H1 (cell line): ENCODE results near the gene LRRC74A. TPM values are rescaled to one million over a fixed set of nuclear protein-coding genes. Genes with fewer than 3 reads are reported as not detected.

Experiments used
- EP300 ChIP-seq, 2 experiments: IDR thresholded peaks; 1 replicate in 1 of 2; 2 replicates in 1 of 2; pipeline ENCODE4 v1.6.1; 2011 to 2012; ENCODE audit warnings: low read depth in 2 of 2, low read length in 2 of 2, mild to moderate bottlenecking in 2 of 2, borderline replicate concordance in 1 of 2, inconsistent platforms in 1 of 2, moderate library complexity in 1 of 2
- JUND ChIP-seq: IDR thresholded peaks from 2 replicates; pipeline ENCODE4 v1.6.1; 2011; ENCODE audit warnings: mild to moderate bottlenecking, improper control_type of control experiment, low read length
- KDM1A ChIP-seq: fragments of 200-600, 300-600 bp; sonication (generic); IDR thresholded peaks from 2 replicates; pipeline ENCODE4 v1.7.1; 2016; ENCODE audit warnings: mild to moderate bottlenecking, low read length, borderline replicate concordance
- RNF2 ChIP-seq: fragments of 200-900, 300-1000 bp; sonication (generic); IDR thresholded peaks from 2 replicates; pipeline ENCODE4 v1.7.1; 2016; ENCODE audit warnings: borderline replicate concordance, low read depth, mild to moderate bottlenecking, antibody characterized with exemption, low read length; ENCODE audit not compliant: poor library complexity, severe bottlenecking; ENCODE audit errors: missing control alignments
- SAP30 ChIP-seq: fragments of 300-600 bp; sonication (generic); IDR thresholded peaks from 2 replicates; pipeline ENCODE4 v1.7.1; 2012; ENCODE audit warnings: low read length, moderate library complexity, mild to moderate bottlenecking, inconsistent platforms; ENCODE audit not compliant: insufficient read depth, insufficient replicate concordance
- SIRT6 ChIP-seq: IDR thresholded peaks from one replicate; pipeline ENCODE4 v1.7.1; 2012; ENCODE audit warnings: low read length, inconsistent platforms
- polyA plus RNA-seq, 7 experiments: library from polyadenylated mRNA; depleted of rRNA in 3 of 7; stranded (reverse) in 5 of 7; unstranded in 2 of 7; fragments of >200 nt in 5 of 7; fragments of 200-250 nt in 2 of 7; gene quantifications; 1 replicate in 5 of 7; 2 replicates in 1 of 7; 4 replicates in 1 of 7; pipeline versions ENCODE4 v1.2.1 to v1.2.3, GENCODE V29; 2011 to 2013; ENCODE audit warnings: missing spikeins in 2 of 7, mixed read lengths in 2 of 7
- total RNA-seq: library from RNA; stranded (reverse); fragmentation: NEBNext Ultra II Directional; extraction: Animal tissue kit (Norgen Biotek cat#: 25700); gene quantifications from 2 replicates; pipeline ENCODE4 v1.2.1, GENCODE V29; 2021

LRRC74A gene
- total and polyA plus RNA-seq, 2 of the 8 experiments (the other 6 are each of a cell fraction or from before 2014, with no cell fraction given) = not detected

- TF ChIP-seq RNF2 = no peak
- TF ChIP-seq SIRT6 = no peak
- TF ChIP-seq JUND = no peak
- no peak for TF ChIP-seq SAP30
- no peak for TF ChIP-seq KDM1A
- no peak for TF ChIP-seq EP300 (IDR thresholded peaks at IDR 0.05; ENCODE audit: borderline replicate concordance in 1 of 2, low read depth in 2 of 2, low read length in 2 of 2)
These were observed 32.9 kb upstream of the LRRC74A start (continued) for GRCh38 chr14:76793324-76793723.
